Measurements from ENCODE around the gene SNX19.
A peak's percentile ranks its signal among the peaks of the same experiment; 100 is the strongest.
"Not testable (repeated sequence)": the region's sequence is repeated elsewhere in the genome, so short reads cannot be mapped to it uniquely, and the experiment has no call there.

SNX19 gene

GRCh38 chr11:130871616-130872015, 44.7 kb downstream of the SNX19 start:
- no peak for DNase-seq

GRCh38 chr11:130868721-130869390, 47.4 kb downstream of the SNX19 start:
- no peak for DNase-seq

- DNase-seq = no peak
Measured at GRCh38 chr11:130868086-130868710, 48.1 kb downstream of the SNX19 start.

- no peak for DNase-seq
Measured at GRCh38 chr11:130866831-130867230, 49.4 kb downstream of the SNX19 start.

- DNase-seq = no peak
Measured at GRCh38 chr11:130865774-130866114, 50.5 kb downstream of the SNX19 start.

- DNase-seq = no peak
Measured at GRCh38 chr11:130865091-130865773, 51.0 kb downstream of the SNX19 start.

- DNase-seq = peak; percentile 73
Measured at GRCh38 chr11:130861902-130862860, 54.1 kb downstream of the SNX19 start.

GRCh38 chr11:130861283-130861682, 55.0 kb downstream of the SNX19 start:
- DNase-seq = no peak

GRCh38 chr11:130859886-130860285, 56.4 kb downstream of the SNX19 start:
- DNase-seq = no peak

GRCh38 chr11:130858215-130858614, 58.1 kb downstream of the SNX19 start:
- DNase-seq = no peak

GRCh38 chr11:130855707-130856106, 60.6 kb downstream of the SNX19 start:
- not testable (repeated sequence) for DNase-seq

- DNase-seq = no peak
Measured at GRCh38 chr11:130854483-130854882, 61.8 kb downstream of the SNX19 start.

- DNase-seq = no peak
Measured at GRCh38 chr11:130852589-130852988, 63.7 kb downstream of the SNX19 start.

GRCh38 chr11:130850185-130850944, 65.9 kb downstream of the SNX19 start:
- DNase-seq = no peak

- DNase-seq = no peak
Measured at GRCh38 chr11:130849215-130849568, 67.1 kb downstream of the SNX19 start.

GRCh38 chr11:130848361-130849214, 67.7 kb downstream of the SNX19 start:
- no peak for DNase-seq

- no peak for DNase-seq
Measured at GRCh38 chr11:130847517-130847916, 68.8 kb downstream of the SNX19 start.

- no peak for DNase-seq
Measured at GRCh38 chr11:130846606-130847005, 69.7 kb downstream of the SNX19 start.

- DNase-seq = no peak
Measured at GRCh38 chr11:130842001-130842400, 74.3 kb downstream of the SNX19 start.

GRCh38 chr11:130840679-130841078, 75.6 kb downstream of the SNX19 start:
- no peak for DNase-seq

GRCh38 chr11:130839981-130840666, 76.2 kb downstream of the SNX19 start:
- no peak for DNase-seq

Data from T1000 (cell line).